ENCODE measurements around the gene SCN7A.

The SCN7A gene

DNA sequence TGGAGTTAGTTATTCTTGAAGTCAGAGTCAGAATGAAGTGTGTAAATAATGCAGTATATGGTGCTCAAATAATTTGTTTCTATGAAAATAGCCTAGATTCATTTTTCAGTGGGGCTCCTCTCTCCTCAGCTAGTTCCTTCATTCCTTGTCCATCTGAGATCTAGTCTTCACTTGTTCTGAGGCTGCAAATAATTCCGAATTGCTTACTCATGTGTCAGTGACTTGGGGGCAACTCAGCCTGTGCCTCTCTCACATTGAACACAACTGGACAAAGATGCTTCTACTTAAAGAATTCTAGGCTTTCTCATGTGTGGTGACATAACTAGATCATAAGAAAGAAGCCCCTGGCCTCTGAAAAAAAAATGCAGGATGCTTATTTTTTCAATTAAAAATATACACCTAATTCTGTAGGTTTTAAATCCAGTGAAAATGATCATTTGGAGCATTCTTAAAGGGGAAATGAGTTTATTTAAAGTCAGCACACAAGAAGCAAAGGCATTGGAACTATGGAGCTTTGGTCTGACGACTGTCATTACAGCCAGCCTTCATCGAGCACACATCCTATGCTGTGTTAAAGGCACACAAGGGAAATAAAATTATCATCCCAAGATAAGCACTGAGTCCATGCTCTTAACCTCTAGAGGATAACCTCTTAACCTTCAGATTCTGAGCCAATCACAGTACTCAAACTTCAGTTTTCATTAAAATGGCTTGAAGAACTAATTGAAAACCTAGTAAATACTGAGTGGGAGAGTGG, 24.8 kb upstream of the SCN7A start:
- DNase-seq (ENCODE audit: low read depth): peak; percentile 11
- no peak overlapping the region for H3K4me3 ChIP-seq (ENCODE audit: low read depth, low read length)
- TF ChIP-seq CTCF (conservative IDR thresholded peaks at IDR 0.05; ENCODE audit: low read depth, low read length): no peak

DNA sequence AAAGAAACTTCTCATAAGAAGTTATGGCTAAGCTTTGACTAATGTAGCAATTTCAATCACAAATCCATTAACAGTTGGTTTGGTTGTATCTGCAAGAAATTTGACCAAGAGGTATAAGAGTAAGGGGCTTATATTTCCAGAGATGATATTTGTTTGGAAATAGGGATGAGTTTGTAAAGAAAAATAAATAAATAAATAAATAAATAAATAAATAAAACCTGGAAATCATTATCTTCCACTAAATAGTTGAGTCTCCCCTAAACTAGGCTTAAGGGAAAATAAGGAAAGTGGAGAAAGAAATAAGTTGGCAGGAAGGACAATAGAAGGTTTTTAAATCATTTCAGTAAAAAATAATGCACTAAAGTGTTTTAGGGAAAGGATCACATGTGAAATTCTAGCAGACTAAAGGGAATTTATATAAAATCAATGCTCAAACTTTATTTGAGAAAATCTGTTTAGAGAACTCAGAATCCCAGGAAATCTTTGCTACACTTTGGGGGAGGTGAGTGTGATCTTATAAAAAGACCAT, 23.5 kb upstream of the SCN7A start:
- no peak overlapping the region for H3K4me3 ChIP-seq (ENCODE audit: low read depth, low read length)
- DNase-seq (ENCODE audit: low read depth): no peak
- no peak for TF ChIP-seq CTCF (conservative IDR thresholded peaks at IDR 0.05; ENCODE audit: low read depth, low read length)

DNA sequence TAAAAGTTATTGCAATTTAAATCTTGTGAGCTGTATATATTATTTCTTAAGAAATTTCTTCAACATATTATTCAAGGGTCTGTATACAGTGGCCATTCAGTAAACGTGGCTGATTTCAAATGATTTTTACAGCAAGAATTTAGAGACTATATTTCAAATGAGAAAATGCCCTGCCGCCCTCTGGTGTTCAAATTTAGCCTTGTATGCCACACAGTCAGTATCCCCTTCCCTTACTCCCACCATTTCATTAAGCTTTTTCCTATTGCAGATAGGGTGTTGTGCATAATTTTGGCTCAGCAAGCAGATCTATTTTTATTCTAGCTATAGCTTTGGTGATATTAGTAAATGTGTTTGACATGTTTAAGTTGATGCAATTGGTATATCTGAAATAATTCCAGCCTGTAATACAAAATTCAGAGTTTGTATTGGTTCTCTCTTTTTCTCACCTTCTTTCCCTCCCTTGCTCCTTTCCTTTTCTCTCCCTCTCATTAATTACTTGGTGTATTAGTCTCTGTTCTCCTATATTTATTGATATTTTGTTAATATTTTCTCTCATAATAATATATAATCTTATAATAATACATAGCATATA, 22.8 kb upstream of the SCN7A start:
- TF ChIP-seq CTCF (conservative IDR thresholded peaks at IDR 0.05; ENCODE audit: low read depth, low read length): peak; percentile 76
- DNase-seq (ENCODE audit: low read depth): peak; percentile 61
- H3K4me3 ChIP-seq (ENCODE audit: low read depth, low read length): no peak overlapping the region

DNA sequence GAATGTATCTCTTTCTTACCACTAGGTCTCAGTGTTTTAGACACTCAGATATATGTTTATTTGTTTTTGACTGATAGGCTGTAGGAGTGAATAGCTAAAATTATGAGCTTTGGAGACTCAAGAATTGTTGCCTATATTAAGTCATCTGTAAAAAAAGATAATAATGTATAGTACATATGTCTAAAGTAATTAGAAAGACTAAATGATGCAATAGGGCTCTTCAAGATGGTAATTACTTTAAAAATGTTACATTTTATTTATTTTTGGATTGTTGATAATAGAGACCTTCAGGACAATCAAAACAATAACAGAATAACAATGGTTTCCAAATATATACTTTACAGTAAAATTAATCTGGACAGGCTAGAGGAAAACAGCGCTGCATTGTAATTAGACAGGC, 19.9 kb upstream of the SCN7A start:
- no peak overlapping the region for H3K4me3 ChIP-seq (ENCODE audit: low read depth, low read length)
- no peak for DNase-seq (ENCODE audit: low read depth)
- no peak for TF ChIP-seq CTCF (conservative IDR thresholded peaks at IDR 0.05; ENCODE audit: low read depth, low read length)

DNA sequence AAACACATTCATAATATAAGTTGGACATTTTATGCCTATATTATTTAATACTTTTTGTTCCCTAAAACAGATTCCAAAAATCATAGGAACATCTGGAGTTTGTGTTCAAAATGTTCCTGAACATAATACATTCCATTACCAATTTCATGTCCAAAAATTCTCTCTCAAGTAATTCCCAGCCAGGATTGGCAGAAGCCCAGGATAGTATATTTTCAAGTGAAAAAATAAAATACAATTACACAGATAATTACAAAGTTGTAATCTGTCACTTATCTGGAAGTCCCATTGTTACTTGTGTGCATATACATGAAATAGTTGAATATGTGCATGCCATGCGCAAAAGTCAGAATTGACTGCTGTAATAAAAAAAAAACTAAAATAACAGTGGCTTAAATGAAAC, 5.2 kb upstream of the SCN7A start:
- TF ChIP-seq CTCF (conservative IDR thresholded peaks at IDR 0.05; ENCODE audit: low read depth, low read length): no peak
- H3K4me3 ChIP-seq (ENCODE audit: low read depth, low read length): no peak overlapping the region

GRCh38 chr2:166491461-166491860, 2.6 kb downstream of the SCN7A start:
- no peak for TF ChIP-seq CTCF (conservative IDR thresholded peaks at IDR 0.05; ENCODE audit: low read depth, low read length)
- H3K4me3 ChIP-seq (ENCODE audit: low read depth, low read length): no peak overlapping the region
- no peak for DNase-seq (ENCODE audit: low read depth)

More for the DNA sequence above, 5.2 kb upstream of the SCN7A start:
- no peak for DNase-seq (ENCODE audit: low read depth)

Data from choroid plexus epithelial cell (primary cell).